ENCODE data around the gene DAPK1.
A peak's percentile ranks its signal among the peaks of the same experiment; 100 is the strongest.

DAPK1 gene

GRCh38 chr9:87497604-87498045 lies at the start of gene DAPK1:
Gene DAPK1 (plus strand): TSS chr9:87497867. CDS start chr9:87499078, 1,211 bp downstream.
- DNase-seq = peak; percentile 56

GRCh38 chr9:87451149-87451548 lies 46.5 kb upstream of the DAPK1 start:
- DNase-seq = no peak

GRCh38 chr9:87455407-87455806 lies 42.3 kb upstream of the DAPK1 start:
- DNase-seq = no peak

GRCh38 chr9:87461256-87461655 lies 36.4 kb upstream of the DAPK1 start:
- no peak for DNase-seq

- DNase-seq = no peak
Observed at GRCh38 chr9:87464110-87464991, 33.3 kb upstream of the DAPK1 start.

GRCh38 chr9:87464992-87465378 lies 32.7 kb upstream of the DAPK1 start:
- DNase-seq = no peak

GRCh38 chr9:87465816-87466215 lies 31.9 kb upstream of the DAPK1 start:
- DNase-seq = no peak

GRCh38 chr9:87467187-87467586 lies 30.5 kb upstream of the DAPK1 start:
- no peak for DNase-seq

- no peak for DNase-seq
Observed at GRCh38 chr9:87469793-87470465, 27.7 kb upstream of the DAPK1 start.

- DNase-seq = no peak
Observed at GRCh38 chr9:87471746-87472145, 25.9 kb upstream of the DAPK1 start.

GRCh38 chr9:87475463-87475862 lies 22.2 kb upstream of the DAPK1 start:
- DNase-seq = no peak

GRCh38 chr9:87478226-87478992 lies 19.3 kb upstream of the DAPK1 start:
- DNase-seq = no peak

- no peak for DNase-seq
Observed at GRCh38 chr9:87479801-87480201, 17.9 kb upstream of the DAPK1 start.

- DNase-seq = no peak
Observed at GRCh38 chr9:87481890-87482855, 15.5 kb upstream of the DAPK1 start.

GRCh38 chr9:87490225-87490624 lies 7.4 kb upstream of the DAPK1 start:
- no peak for DNase-seq

GRCh38 chr9:87490907-87491306 lies 6.8 kb upstream of the DAPK1 start:
- DNase-seq = no peak

- DNase-seq = no peak
Observed at GRCh38 chr9:87491523-87491922, 6.1 kb upstream of the DAPK1 start.

- no peak for DNase-seq
Observed at GRCh38 chr9:87492642-87493041, 5.0 kb upstream of the DAPK1 start.

GRCh38 chr9:87494970-87495471 lies 2.6 kb upstream of the DAPK1 start:
- DNase-seq = no peak

GRCh38 chr9:87497080-87497603 lies 525 bp upstream of the DAPK1 start:
- DNase-seq = no peak

- DNase-seq = peak; percentile 49
Observed at GRCh38 chr9:87498046-87498810, 561 bp downstream of the DAPK1 start.
